Natural killer cell treated with Interleukin-12 subunit alpha and Interleukin-12 subunit beta and Interleukin-15 and Interleukin-18, amount 100 ng/mL, for 72 hours (primary cell): Measurements from ENCODE around the gene ALDH3A1. TPM values are rescaled to one million over a fixed set of nuclear protein-coding genes. Genes with fewer than 3 reads are reported as not detected.

Experiments used
- ATAC-seq, 2 donors: fragments of 150-1000 bp; cut with Tn5 transposase in 1 of 2; sonication (Bioruptor Pico), chemical (Tn5 transposase) in 1 of 2; 2 replicates each; pipeline ENCODE4 v1.10.0; 2021
- DNase-seq: peaks from one replicate; pipeline ENCODE4 v3.0.0; 2022; ENCODE audit warnings: low spot score
- H3K27ac Mint-ChIP-seq, 2 donors: 1 replicate in 1 of 2; 2 replicates in 1 of 2; pipeline ENCODE4 v1.8.0; 2022; ENCODE audit warnings: mixed read lengths in 2 of 2, mild to moderate bottlenecking in 1 of 2, moderate library complexity in 1 of 2
- H3K27me3 Mint-ChIP-seq, 2 donors: 1 replicate in 1 of 2; 2 replicates in 1 of 2; pipeline ENCODE4 v1.8.0; 2022; ENCODE audit warnings: mixed read lengths in 2 of 2
- H3K36me3 Mint-ChIP-seq: one replicate; pipeline ENCODE4 v1.8.0; 2022; ENCODE audit warnings: mixed read lengths
- H3K4me1 Mint-ChIP-seq, 2 donors: 1 replicate in 1 of 2; 2 replicates in 1 of 2; pipeline ENCODE4 v1.8.0; 2022; ENCODE audit warnings: low read depth in 2 of 2, mixed read lengths in 2 of 2, mild to moderate bottlenecking in 1 of 2
- H3K4me3 Mint-ChIP-seq: one replicate; pipeline ENCODE4 v1.8.0; 2022; ENCODE audit warnings: mixed read lengths
- H3K9me3 Mint-ChIP-seq: 2 replicates; pipeline ENCODE4 v1.8.0; 2022; ENCODE audit warnings: mixed read lengths
- total RNA-seq, 2 donors: library from RNA; stranded (reverse); gene quantifications; one replicate each; pipeline ENCODE4 v1.2.3, GENCODE V29; 2022

Gene ALDH3A1
- total RNA-seq: not detected

- no peaks in the 10 kb centered on the region for H3K36me3 Mint-ChIP-seq
- ATAC-seq: no peak
- no peak within 1 kb of the TSS for H3K27ac Mint-ChIP-seq
- no peak within 1 kb of the TSS for H3K4me3 Mint-ChIP-seq
- H3K4me1 Mint-ChIP-seq: peaks cover 0 to 5% of the 10 kb centered on the region in 2 donors
- DNase-seq: no peak
- no peaks in the 10 kb centered on the region for H3K9me3 Mint-ChIP-seq
- peaks cover 16 to 18% of the 10 kb centered on the region in 2 donors for H3K27me3 Mint-ChIP-seq
Measured at GRCh38 chr17:19747829-19748806, at the start of gene ALDH3A1. Gene ALDH3A1 (minus strand): TSS chr17:19748298. CDS start chr17:19745129, 3,169 bp downstream.

- Mint-ChIP-seq H3K27ac (no peak overlapping the region), H3K36me3 (peaks cover 18% of the 10 kb centered on the region), H3K4me1 (no peaks in the 10 kb centered on the region), H3K4me3 (no peak overlapping the region), H3K9me3 (no peaks in the 10 kb centered on the region), H3K27me3 (no peaks in the 10 kb centered on the region)
- DNase-seq (no peak), ATAC-seq (no peak)
Measured at GRCh38 chr17:19796457-19796856, 48.4 kb upstream of the ALDH3A1 start.

- ATAC-seq: no peak
- Mint-ChIP-seq H3K4me1 (no peaks in the 10 kb centered on the region), H3K27ac (no peak overlapping the region), H3K4me3 (no peak overlapping the region), H3K27me3 (no peaks in the 10 kb centered on the region), H3K9me3 (no peaks in the 10 kb centered on the region), H3K36me3 (peaks cover 22% of the 10 kb centered on the region)
- DNase-seq: no peak
Measured at GRCh38 chr17:19791918-19792550, 43.9 kb upstream of the ALDH3A1 start.

- no peak overlapping the region for H3K27ac Mint-ChIP-seq
- no peaks in the 10 kb centered on the region for H3K4me1 Mint-ChIP-seq
- H3K9me3 Mint-ChIP-seq: no peaks in the 10 kb centered on the region
- H3K36me3 Mint-ChIP-seq: peaks cover 4% of the 10 kb centered on the region
- ATAC-seq (no peak), DNase-seq (no peak)
- H3K4me3 Mint-ChIP-seq: no peak overlapping the region
- H3K27me3 Mint-ChIP-seq: no peaks in the 10 kb centered on the region
Measured at GRCh38 chr17:19787733-19788357, 39.7 kb upstream of the ALDH3A1 start.

GRCh38 chr17:19785854-19786253 lies 37.8 kb upstream of the ALDH3A1 start:
- no peak for ATAC-seq
- no peaks in the 10 kb centered on the region for H3K9me3 Mint-ChIP-seq

GRCh38 chr17:19781488-19782458 lies 33.7 kb upstream of the ALDH3A1 start:
- H3K4me1 Mint-ChIP-seq: no peaks in the 10 kb centered on the region
- no peak overlapping the region for H3K27ac Mint-ChIP-seq
- DNase-seq (no peak), ATAC-seq (peak in 1 of 2 donors; percentile 58)
- no peaks in the 10 kb centered on the region for H3K27me3 Mint-ChIP-seq
- H3K9me3 Mint-ChIP-seq: no peaks in the 10 kb centered on the region
- H3K4me3 Mint-ChIP-seq: no peak overlapping the region
- H3K36me3 Mint-ChIP-seq: peaks cover 11% of the 10 kb centered on the region

More at GRCh38 chr17:19785854-19786253, 37.8 kb upstream of the ALDH3A1 start:
- Mint-ChIP-seq H3K27ac (no peak overlapping the region), H3K4me3 (no peak overlapping the region), H3K36me3 (peaks cover 15% of the 10 kb centered on the region), H3K4me1 (no peaks in the 10 kb centered on the region), H3K27me3 (no peaks in the 10 kb centered on the region)
- no peak for DNase-seq

- no peaks in the 10 kb centered on the region for H3K9me3 Mint-ChIP-seq
- peaks cover 11% of the 10 kb centered on the region for H3K36me3 Mint-ChIP-seq
- H3K27me3 Mint-ChIP-seq: no peaks in the 10 kb centered on the region
- no peak overlapping the region for H3K4me3 Mint-ChIP-seq
- DNase-seq (no peak), ATAC-seq (no peak)
- no peak overlapping the region for H3K27ac Mint-ChIP-seq
- no peaks in the 10 kb centered on the region for H3K4me1 Mint-ChIP-seq
Measured at GRCh38 chr17:19780846-19781245, 32.7 kb upstream of the ALDH3A1 start.

GRCh38 chr17:19773534-19773933 lies 25.4 kb upstream of the ALDH3A1 start:
- no peaks in the 10 kb centered on the region for H3K9me3 Mint-ChIP-seq
- no peak overlapping the region for H3K4me3 Mint-ChIP-seq
- DNase-seq (no peak), ATAC-seq (peak in 1 of 2 donors; percentile 36)
- H3K27ac Mint-ChIP-seq: no peak overlapping the region
- H3K4me1 Mint-ChIP-seq: no peaks in the 10 kb centered on the region
- H3K36me3 Mint-ChIP-seq: peaks cover 4% of the 10 kb centered on the region
- H3K27me3 Mint-ChIP-seq: no peaks in the 10 kb centered on the region

- no peak overlapping the region for H3K4me3 Mint-ChIP-seq
- H3K9me3 Mint-ChIP-seq: no peaks in the 10 kb centered on the region
- H3K27me3 Mint-ChIP-seq: no peaks in the 10 kb centered on the region
- DNase-seq (no peak), ATAC-seq (no peak)
- no peak overlapping the region for H3K27ac Mint-ChIP-seq
- H3K36me3 Mint-ChIP-seq: peaks cover 4% of the 10 kb centered on the region
- no peaks in the 10 kb centered on the region for H3K4me1 Mint-ChIP-seq
Measured at GRCh38 chr17:19771971-19772630, 24.0 kb upstream of the ALDH3A1 start.

- H3K27ac Mint-ChIP-seq: no peak overlapping the region
- H3K4me3 Mint-ChIP-seq: no peak overlapping the region
- no peaks in the 10 kb centered on the region for H3K9me3 Mint-ChIP-seq
- DNase-seq (no peak), ATAC-seq (no peak)
- peaks cover 0 to 2% of the 10 kb centered on the region in 2 donors for H3K4me1 Mint-ChIP-seq
- H3K36me3 Mint-ChIP-seq: peaks cover 4% of the 10 kb centered on the region
- no peaks in the 10 kb centered on the region for H3K27me3 Mint-ChIP-seq
Measured at GRCh38 chr17:19770985-19771735, 23.1 kb upstream of the ALDH3A1 start.

GRCh38 chr17:19769946-19770652 lies 22.0 kb upstream of the ALDH3A1 start:
- DNase-seq: no peak
- no peaks in the 10 kb centered on the region for H3K27me3 Mint-ChIP-seq
- H3K36me3 Mint-ChIP-seq: peaks cover 4% of the 10 kb centered on the region
- H3K4me1 Mint-ChIP-seq: peaks cover 0 to 2% of the 10 kb centered on the region in 2 donors
- H3K9me3 Mint-ChIP-seq: no peaks in the 10 kb centered on the region
- no peak overlapping the region for H3K4me3 Mint-ChIP-seq
- no peak for ATAC-seq
- no peak overlapping the region for H3K27ac Mint-ChIP-seq
